K562 (cell line): ENCODE results near the gene ANTXRL. TPM values are rescaled to one million over a fixed set of nuclear protein-coding genes. Genes with fewer than 3 reads are reported as not detected.

Experiments
- ATAC-seq: fragments of 200-7000 bp; cut with Tn5 transposase; 3 replicates; pipeline ENCODE4 v1.9.1; 2020; ENCODE audit warnings: moderate library complexity
- BruUV-seq: library from RNA; stranded (reverse); fragments of 400-500 nt; replicated peaks from 2 replicates; lab custom pipeline; 2021; lab: Mats Ljungman, UMichigan
- CTCF ChIA-PET: fragments of 300-600 bp; formaldehyde crosslinking; extraction: SDS; loops from one replicate; lab custom pipeline; 2021; ENCODE audit warnings: low intra/inter-chr PET ratio; lab: Yijun Ruan, JAX
- POLR2A ChIA-PET: fragments of 300-600, 350-650 bp; sonication (Branson Sonifier 250); formaldehyde crosslinking; extraction: SDS; loops from one replicate; lab custom pipeline; 2021; ENCODE audit warnings: antibody characterized with exemption, inconsistent platforms; lab: Yijun Ruan, JAX
- DNase-seq, 4 experiments: peaks; one replicate each; pipeline versions ENCODE4 v3.0.0 to v3.0.0-alpha.2; 2011 to 2018; ENCODE audit warnings: low spot score in 3 of 4, mixed read lengths in 3 of 4; ENCODE audit errors: extremely low read depth in 1 of 4
- FAIRE-seq: peaks from 2 replicates; lab custom pipeline; 2011; peaks lifted over from hg19 to GRCh38; lab: Jason Lieb, UNC
- H2AFZ ChIP-seq: 2 replicates; pipeline ENCODE4 v1.6.0; 2011; ENCODE audit warnings: low read depth, low read length, control low read depth, inconsistent platforms
- H3K27ac ChIP-seq: fragments of 200-600 bp; 3 replicates; pipeline ENCODE4 v1.8.0; 2011; ENCODE audit warnings: low read depth, mild to moderate bottlenecking, control low read depth, inconsistent platforms, low read length, moderate library complexity, mixed read lengths; ENCODE audit errors: extremely low read depth
- H3K27me3 ChIP-seq, 2 experiments: fragments of 300-600 bp in 1 of 2; 2 replicates in 1 of 2; 3 replicates in 1 of 2; pipeline versions ENCODE4 v1.6.0 to v1.8.0; 2011; ENCODE audit warnings: inconsistent platforms in 2 of 2, low read length in 2 of 2, mild to moderate bottlenecking in 1 of 2, mixed read lengths in 1 of 2, moderate library complexity in 1 of 2; ENCODE audit not compliant: control insufficient read depth in 2 of 2, insufficient read depth in 2 of 2
- H3K36me3 ChIP-seq: fragments of 300-600 bp; 3 replicates; pipeline ENCODE4 v1.8.0; 2011; ENCODE audit warnings: mild to moderate bottlenecking, low read length, inconsistent platforms; ENCODE audit not compliant: control insufficient read depth, insufficient read depth
- H3K4me1 ChIP-seq, 2 experiments: fragments of 200-600 bp in 1 of 2; replicated peaks in 1 of 2; 2 replicates in 1 of 2; 3 replicates in 1 of 2; pipeline versions ENCODE4 v1.5.1 to v1.8.0; 2011; ENCODE audit warnings: inconsistent platforms in 2 of 2, low read length in 2 of 2, mild to moderate bottlenecking in 1 of 2, mixed read lengths in 1 of 2, moderate library complexity in 1 of 2; ENCODE audit not compliant: control insufficient read depth in 2 of 2, insufficient read depth in 2 of 2
- H3K4me2 ChIP-seq: 2 replicates; pipeline ENCODE4 v1.6.1; 2011; ENCODE audit warnings: low read length, control low read depth, inconsistent platforms, mixed read lengths; ENCODE audit not compliant: insufficient read depth
- H3K4me3 ChIP-seq: fragments of 200-600 bp; sonication (generic), shearing (Covaris generic); 2 replicates; pipeline ENCODE4 v1.5.1; 2016; ENCODE audit warnings: control low read depth, inconsistent platforms
- H3K79me2 ChIP-seq: fragments of 200-600 bp; 3 replicates; pipeline ENCODE4 v1.8.0; 2011; ENCODE audit warnings: low read length, inconsistent platforms; ENCODE audit not compliant: control insufficient read depth, insufficient read depth
- H3K9ac ChIP-seq, 2 experiments: 2 replicates each; pipeline versions ENCODE4 v1.6.0 to v1.6.1; 2011; ENCODE audit warnings: low read depth in 2 of 2, low read length in 2 of 2, control low read depth in 1 of 2, inconsistent platforms in 1 of 2, mild to moderate bottlenecking in 1 of 2, mixed read lengths in 1 of 2; ENCODE audit not compliant: insufficient read depth in 1 of 2
- H3K9me1 ChIP-seq: one replicate; pipeline ENCODE4 v1.6.0; 2011; ENCODE audit warnings: inconsistent platforms, mild to moderate bottlenecking, low read length, moderate library complexity; ENCODE audit not compliant: control insufficient read depth, insufficient read depth
- H3K9me3 ChIP-seq: replicated peaks from 2 replicates; pipeline ENCODE4 v1.5.1; 2011; ENCODE audit warnings: low read depth, low read length, inconsistent platforms; ENCODE audit not compliant: control insufficient read depth, insufficient read depth
- H4K20me1 ChIP-seq: replicated peaks from 2 replicates; pipeline ENCODE4 v1.6.1; 2011; ENCODE audit warnings: low read length, inconsistent platforms, mixed read lengths; ENCODE audit not compliant: control insufficient read depth, insufficient read depth
- HDAC8 ChIP-seq: fragments of 450-650 bp; IDR thresholded peaks from 2 replicates; pipeline ENCODE4 v1.6.1; 2016; ENCODE audit warnings: mild to moderate bottlenecking, missing genetic modification characterization, moderate library complexity, missing compliant biosample characterization
- JUN ChIP-seq, 2 experiments: sonication (generic) in 1 of 2; formaldehyde crosslinking in 1 of 2; IDR thresholded peaks; 2 replicates each; pipeline versions ENCODE4 v1.6.1 to v1.8.0; 2012 to 2022; ENCODE audit warnings: borderline replicate concordance in 2 of 2, mild to moderate bottlenecking in 2 of 2, improper control_type of control experiment in 1 of 2, low read depth in 1 of 2, low read length in 1 of 2, missing genetic modification reagents in 1 of 2
- L3MBTL2 ChIP-seq: fragments of 450-650 bp; IDR thresholded peaks from 2 replicates; pipeline ENCODE4 v1.6.1; 2016; ENCODE audit warnings: mild to moderate bottlenecking, moderate library complexity
- POLR2AphosphoS5 ChIP-seq: IDR thresholded peaks from 2 replicates; pipeline ENCODE4 v1.6.1; 2011; ENCODE audit warnings: mild to moderate bottlenecking, low read depth, low read length, moderate library complexity; ENCODE audit not compliant: control insufficient read depth, insufficient read depth
- ZNF23 ChIP-seq: fragments of 250-450 bp; sonication (Bioruptor Pico); IDR thresholded peaks from 2 replicates; pipeline ENCODE4 v1.4.0; 2020; ENCODE audit warnings: mild to moderate bottlenecking
- ZNF699 ChIP-seq: fragments of 250-450 bp; sonication (Bioruptor Pico); IDR thresholded peaks from 2 replicates; pipeline ENCODE4 v1.8.0; 2021; ENCODE audit warnings: mild to moderate bottlenecking, moderate library complexity; ENCODE audit not compliant: insufficient replicate concordance
- WGBS: fragments of 100-300 bp; shearing (Covaris generic); methylation state at CpG from one replicate; pipeline ENCODE4 v1.1.6; 2016; ENCODE audit warnings: low coverage, mixed read lengths; ENCODE audit not compliant: insufficient coverage; ENCODE audit errors: missing lambda C conversion rate; 5-methylcytosine and 5-hydroxymethylcytosine counted together
- in situ Hi-C: fragments of 300-500 bp; cut with MboI; formaldehyde crosslinking; loops from 4 replicates; pipeline ENCODE4 v1.15.0; 2018; ENCODE audit warnings: inconsistent platforms, mixed read lengths
- intact Hi-C: fragments of 100-400 bp; cut with micrococcal nuclease; formaldehyde crosslinking; loops from 2 replicates; pipeline ENCODE4 v1.14.2; 2022
- polyA plus RNA-seq, 8 experiments: library from polyadenylated mRNA; depleted of rRNA in 4 of 8; stranded (reverse) in 5 of 8; unstranded in 3 of 8; fragments of >200 nt; fragmentation: Nextera tagmentation in 2 of 8; fragmentation: Illumina TruSeq in 1 of 8; extraction: Ambion mirVana in 2 of 8; extraction: Trizol in 1 of 8; gene quantifications; 2 replicates each; pipeline versions ENCODE4 v1.2.1 to v1.2.3, GENCODE V29; 2011 to 2014; ENCODE audit warnings: inconsistent platforms in 1 of 8, missing spikeins in 1 of 8
- total RNA-seq, 7 experiments: library from RNA; depleted of rRNA in 6 of 7; stranded (reverse); fragments of >200 nt in 6 of 7; fragmentation: Illumina TruSeq in 2 of 7; extraction: Trizol in 2 of 7; gene quantifications; 2 replicates each; pipeline versions ENCODE4 v1.2.1 to v1.2.3, GENCODE V29; 2011 to 2021; ENCODE audit warnings: low replicate concordance in 1 of 7
- TF ChIP-seq, protein P1 (sequence below), 2 experiments: fragments of 450-650 bp in 1 of 2; sonication (generic) in 1 of 2; formaldehyde crosslinking in 1 of 2; IDR thresholded peaks; 2 replicates each; pipeline versions ENCODE4 v1.7.1 to v1.9.0; 2016 to 2022; ENCODE audit warnings: inconsistent platforms in 1 of 2, mild to moderate bottlenecking in 1 of 2, missing genetic modification reagents in 1 of 2
- TF ChIP-seq, protein P2 (sequence below), 2 experiments: fragments of 450-650 bp; IDR thresholded peaks; 2 replicates each; pipeline ENCODE4 v1.6.1; 2016
- TF ChIP-seq, protein P3 (sequence below): sonication (generic); formaldehyde crosslinking; IDR thresholded peaks from 2 replicates; pipeline ENCODE4 v1.8.0; 2022; ENCODE audit warnings: mild to moderate bottlenecking, low read depth, missing genetic modification reagents

The ANTXRL gene
- total and polyA plus RNA-seq, 9 of the 15 experiments (the other 6 are each of a cell fraction or from before 2014, with no cell fraction given) = not detected

DNA sequence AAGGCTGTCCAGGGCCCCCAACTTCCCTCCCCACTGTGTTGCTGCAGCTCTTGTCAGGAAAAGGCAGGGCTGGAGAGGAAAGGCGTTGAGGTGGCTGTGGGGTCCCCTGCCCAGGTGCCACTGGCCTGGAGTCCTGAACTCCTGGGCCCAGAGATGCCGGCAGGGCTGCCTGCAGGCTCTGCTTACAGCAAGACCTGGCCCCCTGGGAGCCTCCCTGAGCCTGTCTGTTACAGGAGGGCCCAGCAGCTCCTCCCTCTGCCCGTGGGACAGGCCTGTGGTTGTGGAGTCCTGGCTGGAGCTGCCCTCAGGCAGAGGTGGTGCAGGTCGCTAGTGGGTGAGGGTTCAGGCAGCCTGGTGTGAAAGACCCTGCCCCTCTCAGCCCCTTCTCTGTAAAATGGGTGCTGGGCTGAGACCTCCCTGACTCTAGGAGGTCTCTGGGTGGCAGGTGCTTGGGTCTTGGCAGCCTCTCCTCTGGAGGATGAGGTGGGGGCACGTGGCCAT is 9.9 kb downstream of the ANTXRL start:
- intact Hi-C loops (no loop called here), in situ Hi-C loops (loop anchor here (25.0 kb wide), 1 partner anchor 1591 kb away; no protein-coding TSS in a partner anchor)
- no peaks in the 10 kb centered on the region for H3K9me3 ChIP-seq
- ATAC-seq (no peak), FAIRE-seq (no peak), DNase-seq (no peak)
- 0% methylated on average over 5 of the region's 5 CpGs for WGBS
- peaks cover 13 to 74% of the 10 kb centered on the region in 2 experiments; a peak in 4 of 5 replicates for H3K27me3 ChIP-seq
- H3K4me1 ChIP-seq = peaks cover 0 to 16% of the 10 kb centered on the region in 2 experiments; a peak in 2 of 5 replicates
- no peaks in the 10 kb centered on the region for H3K9me1 ChIP-seq
- POLR2A ChIA-PET = interaction anchor here (1.2 kb wide), 1 partner anchor 8 kb away, joined by 5 read pairs; no protein-coding TSS in a partner anchor
- no peaks in the 10 kb centered on the region for H3K79me2 ChIP-seq
- H3K27ac ChIP-seq = no peak overlapping the region
- H2AFZ ChIP-seq = no peak overlapping the region
- H3K4me3 ChIP-seq = no peak overlapping the region
- CTCF ChIA-PET = no interaction called here
- H3K36me3 ChIP-seq = no peaks in the 10 kb centered on the region
- no TSS peak for BruUV-seq
- H3K9ac ChIP-seq = peak overlapping the region in 1 of 2 experiments; percentile 32; a peak in 1 of 4 replicates
- no peak overlapping the region for H3K4me2 ChIP-seq
- H4K20me1 ChIP-seq = no peaks in the 10 kb centered on the region; the same call in 1 of the 2 replicates
- TF ChIP-seq, protein P1, sequence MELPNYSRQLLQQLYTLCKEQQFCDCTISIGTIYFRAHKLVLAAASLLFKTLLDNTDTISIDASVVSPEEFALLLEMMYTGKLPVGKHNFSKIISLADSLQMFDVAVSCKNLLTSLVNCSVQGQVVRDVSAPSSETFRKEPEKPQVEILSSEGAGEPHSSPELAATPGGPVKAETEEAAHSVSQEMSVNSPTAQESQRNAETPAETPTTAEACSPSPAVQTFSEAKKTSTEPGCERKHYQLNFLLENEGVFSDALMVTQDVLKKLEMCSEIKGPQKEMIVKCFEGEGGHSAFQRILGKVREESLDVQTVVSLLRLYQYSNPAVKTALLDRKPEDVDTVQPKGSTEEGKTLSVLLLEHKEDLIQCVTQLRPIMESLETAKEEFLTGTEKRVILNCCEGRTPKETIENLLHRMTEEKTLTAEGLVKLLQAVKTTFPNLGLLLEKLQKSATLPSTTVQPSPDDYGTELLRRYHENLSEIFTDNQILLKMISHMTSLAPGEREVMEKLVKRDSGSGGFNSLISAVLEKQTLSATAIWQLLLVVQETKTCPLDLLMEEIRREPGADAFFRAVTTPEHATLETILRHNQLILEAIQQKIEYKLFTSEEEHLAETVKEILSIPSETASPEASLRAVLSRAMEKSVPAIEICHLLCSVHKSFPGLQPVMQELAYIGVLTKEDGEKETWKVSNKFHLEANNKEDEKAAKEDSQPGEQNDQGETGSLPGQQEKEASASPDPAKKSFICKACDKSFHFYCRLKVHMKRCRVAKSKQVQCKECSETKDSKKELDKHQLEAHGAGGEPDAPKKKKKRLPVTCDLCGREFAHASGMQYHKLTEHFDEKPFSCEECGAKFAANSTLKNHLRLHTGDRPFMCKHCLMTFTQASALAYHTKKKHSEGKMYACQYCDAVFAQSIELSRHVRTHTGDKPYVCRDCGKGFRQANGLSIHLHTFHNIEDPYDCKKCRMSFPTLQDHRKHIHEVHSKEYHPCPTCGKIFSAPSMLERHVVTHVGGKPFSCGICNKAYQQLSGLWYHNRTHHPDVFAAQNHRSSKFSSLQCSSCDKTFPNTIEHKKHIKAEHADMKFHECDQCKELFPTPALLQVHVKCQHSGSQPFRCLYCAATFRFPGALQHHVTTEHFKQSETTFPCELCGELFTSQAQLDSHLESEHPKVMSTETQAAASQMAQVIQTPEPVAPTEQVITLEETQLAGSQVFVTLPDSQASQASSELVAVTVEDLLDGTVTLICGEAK (IDR thresholded peaks at IDR 0.05) = no peak
- TF ChIP-seq, protein P1 (CRISPR knock-in tag; IDR thresholded peaks at IDR 0.05) = no peak
- no peak for TF ChIP-seq HDAC8 (tag)
- TF ChIP-seq, protein P2, sequence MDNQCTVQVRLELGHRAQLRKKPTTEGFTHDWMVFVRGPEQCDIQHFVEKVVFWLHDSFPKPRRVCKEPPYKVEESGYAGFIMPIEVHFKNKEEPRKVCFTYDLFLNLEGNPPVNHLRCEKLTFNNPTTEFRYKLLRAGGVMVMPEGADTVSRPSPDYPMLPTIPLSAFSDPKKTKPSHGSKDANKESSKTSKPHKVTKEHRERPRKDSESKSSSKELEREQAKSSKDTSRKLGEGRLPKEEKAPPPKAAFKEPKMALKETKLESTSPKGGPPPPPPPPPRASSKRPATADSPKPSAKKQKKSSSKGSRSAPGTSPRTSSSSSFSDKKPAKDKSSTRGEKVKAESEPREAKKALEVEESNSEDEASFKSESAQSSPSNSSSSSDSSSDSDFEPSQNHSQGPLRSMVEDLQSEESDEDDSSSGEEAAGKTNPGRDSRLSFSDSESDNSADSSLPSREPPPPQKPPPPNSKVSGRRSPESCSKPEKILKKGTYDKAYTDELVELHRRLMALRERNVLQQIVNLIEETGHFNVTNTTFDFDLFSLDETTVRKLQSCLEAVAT (IDR thresholded peaks at IDR 0.05) = no peak
- no peak for TF ChIP-seq JUN (IDR thresholded peaks at IDR 0.05; ENCODE audit: borderline replicate concordance, low read depth, low read length)
- TF ChIP-seq JUN (CRISPR knock-in tag; IDR thresholded peaks at IDR 0.05; ENCODE audit: borderline replicate concordance) = no peak
- no peak for TF ChIP-seq L3MBTL2
- TF ChIP-seq ZNF23 (CRISPR knock-in tag) = no peak
- TF ChIP-seq ZNF699 = no peak
- no peak for TF ChIP-seq POLR2AphosphoS5
- TF ChIP-seq, protein P3, sequence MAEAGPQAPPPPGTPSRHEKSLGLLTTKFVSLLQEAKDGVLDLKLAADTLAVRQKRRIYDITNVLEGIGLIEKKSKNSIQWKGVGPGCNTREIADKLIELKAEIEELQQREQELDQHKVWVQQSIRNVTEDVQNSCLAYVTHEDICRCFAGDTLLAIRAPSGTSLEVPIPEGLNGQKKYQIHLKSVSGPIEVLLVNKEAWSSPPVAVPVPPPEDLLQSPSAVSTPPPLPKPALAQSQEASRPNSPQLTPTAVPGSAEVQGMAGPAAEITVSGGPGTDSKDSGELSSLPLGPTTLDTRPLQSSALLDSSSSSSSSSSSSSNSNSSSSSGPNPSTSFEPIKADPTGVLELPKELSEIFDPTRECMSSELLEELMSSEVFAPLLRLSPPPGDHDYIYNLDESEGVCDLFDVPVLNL (CRISPR knock-in tag) = no peak
